Measurements from ENCODE around the gene STRADA.

- TF ChIP-seq POLR2A (IDR thresholded peaks at IDR 0.05; ENCODE audit: low read length) (no peak), GATA1 (IDR thresholded peaks at IDR 0.05; ENCODE audit: low read depth, low read length) (no peak)
Measured at GRCh38 chr17:63774969-63775265, 33.3 kb upstream of the STRADA start.

Measured in erythroblast (primary cell).